Pons (tissue), 1 donor: ENCODE measurements around the gene PLCD3.

Experiments
- DNase-seq: peaks from one replicate; pipeline ENCODE4 v3.0.0-alpha.2; 2016; ENCODE audit warnings: low spot score

The PLCD3 gene

GRCh38 chr17:45117848-45118646 is 14.3 kb downstream of the PLCD3 start:
- DNase-seq, result no peak

- no peak for DNase-seq
These were observed 15.0 kb downstream of the PLCD3 start for GRCh38 chr17:45117334-45117733.

- no peak for DNase-seq
These were observed 15.8 kb downstream of the PLCD3 start for GRCh38 chr17:45116434-45117016.

GRCh38 chr17:45115871-45116270 is 16.4 kb downstream of the PLCD3 start:
- DNase-seq, result no peak

- no peak for DNase-seq
These were observed 17.2 kb downstream of the PLCD3 start for GRCh38 chr17:45115015-45115625.

- no peak for DNase-seq
These were observed 18.0 kb downstream of the PLCD3 start for GRCh38 chr17:45114117-45114932.

GRCh38 chr17:45113424-45113754 is 18.9 kb downstream of the PLCD3 start:
- no peak for DNase-seq

- no peak for DNase-seq
These were observed 19.5 kb downstream of the PLCD3 start for GRCh38 chr17:45112559-45113423.

GRCh38 chr17:45111850-45112249 is 20.5 kb downstream of the PLCD3 start:
- no peak for DNase-seq

- peak; percentile 55 for DNase-seq
These were observed 21.4 kb downstream of the PLCD3 start for GRCh38 chr17:45110676-45111611.

GRCh38 chr17:45108595-45109521 is 23.5 kb downstream of the PLCD3 start:
- no peak for DNase-seq

- no peak for DNase-seq
These were observed 24.3 kb downstream of the PLCD3 start for GRCh38 chr17:45108051-45108450.

- no peak for DNase-seq
These were observed 24.9 kb downstream of the PLCD3 start for GRCh38 chr17:45107293-45108010.

- DNase-seq, result no peak
These were observed 25.7 kb downstream of the PLCD3 start for GRCh38 chr17:45106582-45106981.

- DNase-seq, result no peak
These were observed 26.2 kb downstream of the PLCD3 start for GRCh38 chr17:45106096-45106495.

GRCh38 chr17:45104907-45105624 is 27.2 kb downstream of the PLCD3 start:
- DNase-seq, result no peak

- DNase-seq, result no peak
These were observed 27.8 kb downstream of the PLCD3 start for GRCh38 chr17:45104497-45104896.

GRCh38 chr17:45104029-45104428 is 28.3 kb downstream of the PLCD3 start:
- no peak for DNase-seq
